HG03135 (cell line): ENCODE data around the gene APCDD1.
A peak's percentile ranks its signal among the peaks of the same experiment; 100 is the strongest.
"Not testable (repeated sequence)": the region's sequence is repeated elsewhere in the genome, so short reads cannot be mapped to it uniquely, and the experiment has no call there.

Experiments used
- ATAC-seq: cut with Tn5 transposase; IDR thresholded peaks from one replicate; pipeline ENCODE4 v1.9.1; 2021; ENCODE audit warnings: mild to moderate bottlenecking, moderate library complexity; ENCODE audit not compliant: unreplicated experiment

APCDD1 gene

GRCh38 chr18:10487154-10487553 is 32.7 kb downstream of the APCDD1 start:
- ATAC-seq: no peak

GRCh38 chr18:10488017-10488416 is 33.6 kb downstream of the APCDD1 start:
- no peak for ATAC-seq

GRCh38 chr18:10490401-10491165 is 36.1 kb downstream of the APCDD1 start:
- ATAC-seq: peak; percentile 95

GRCh38 chr18:10495936-10496335 is 41.5 kb downstream of the APCDD1 start:
- no peak for ATAC-seq

GRCh38 chr18:10497206-10497749 is 42.8 kb downstream of the APCDD1 start:
- ATAC-seq: no peak

- no peak for ATAC-seq
Measured at GRCh38 chr18:10499230-10499629, 44.8 kb downstream of the APCDD1 start.

GRCh38 chr18:10500038-10500437 is 45.6 kb downstream of the APCDD1 start:
- ATAC-seq: no peak

GRCh38 chr18:10504723-10505122 is 50.3 kb downstream of the APCDD1 start:
- ATAC-seq: no peak

GRCh38 chr18:10505892-10506291 is 51.5 kb downstream of the APCDD1 start:
- ATAC-seq: not testable (repeated sequence)

- ATAC-seq: no peak
Measured at GRCh38 chr18:10508591-10508990, 54.2 kb downstream of the APCDD1 start.

- no peak for ATAC-seq
Measured at GRCh38 chr18:10511236-10511635, 56.8 kb downstream of the APCDD1 start.

GRCh38 chr18:10514082-10514481 is 59.6 kb downstream of the APCDD1 start:
- ATAC-seq: no peak

- ATAC-seq: no peak
Measured at GRCh38 chr18:10514601-10515000, 60.2 kb downstream of the APCDD1 start.

- no peak for ATAC-seq
Measured at GRCh38 chr18:10515456-10515855, 61.0 kb downstream of the APCDD1 start.

GRCh38 chr18:10516078-10516477 is 61.6 kb downstream of the APCDD1 start:
- no peak for ATAC-seq

GRCh38 chr18:10518595-10519255 is 64.3 kb downstream of the APCDD1 start:
- ATAC-seq: no peak

- ATAC-seq: no peak
Measured at GRCh38 chr18:10519366-10519765, 64.9 kb downstream of the APCDD1 start.

- ATAC-seq: peak; percentile 58
Measured at GRCh38 chr18:10519999-10520935, 65.8 kb downstream of the APCDD1 start.

- ATAC-seq: no peak
Measured at GRCh38 chr18:10521566-10521965, 67.1 kb downstream of the APCDD1 start.

GRCh38 chr18:10522574-10522973 is 68.1 kb downstream of the APCDD1 start:
- no peak for ATAC-seq

GRCh38 chr18:10523544-10523943 is 69.1 kb downstream of the APCDD1 start:
- no peak for ATAC-seq
